ENCODE measurements around the gene SLC7A10. TPM values are rescaled to one million over a fixed set of nuclear protein-coding genes. Genes with fewer than 3 reads are reported as not detected.
A peak's percentile ranks its signal among the peaks of the same experiment; 100 is the strongest.
"Not testable (repeated sequence)": the region's sequence is repeated elsewhere in the genome, so short reads cannot be mapped to it uniquely, and the experiment has no call there.

The SLC7A10 gene
- total RNA-seq, 1 donor from 2014 or later: 1.4 TPM

GRCh38 chr19:33226550-33227241 is 1.0 kb upstream of the SLC7A10 start:
- H3K27ac Mint-ChIP-seq (ENCODE audit: unreplicated experiment): no peak overlapping the region
- DNase-seq (ENCODE audit: low read depth, low spot score): no peak

GRCh38 chr19:33224694-33225457 is 774 bp downstream of the SLC7A10 start:
- Mint-ChIP-seq H3K9me3 (peaks cover 13% of the 10 kb centered on the region), H3K4me1 (peaks cover 21% of the 10 kb centered on the region), H3K4me3 (peak overlapping the region; percentile 22), H3K36me3 (ENCODE audit: low read depth) (peaks cover 5% of the 10 kb centered on the region), H3K27ac (ENCODE audit: unreplicated experiment) (no peak overlapping the region), H3K27me3 (ENCODE audit: low read depth) (peaks cover 60% of the 10 kb centered on the region)
- no peak for DNase-seq (ENCODE audit: low read depth, low spot score)
- TF ChIP-seq CTCF (conservative IDR thresholded peaks at IDR 0.05): no peak

More at GRCh38 chr19:33226550-33227241, 1.0 kb upstream of the SLC7A10 start:
- peaks cover 13% of the 10 kb centered on the region for H3K9me3 Mint-ChIP-seq
- H3K27me3 Mint-ChIP-seq (ENCODE audit: low read depth): peaks cover 77% of the 10 kb centered on the region
- peak; percentile 41 for TF ChIP-seq CTCF (conservative IDR thresholded peaks at IDR 0.05)
- H3K36me3 Mint-ChIP-seq (ENCODE audit: low read depth): peaks cover 5% of the 10 kb centered on the region
- H3K4me3 Mint-ChIP-seq: peak overlapping the region; percentile 64
- peaks cover 9% of the 10 kb centered on the region for H3K4me1 Mint-ChIP-seq

- H3K27ac Mint-ChIP-seq (ENCODE audit: unreplicated experiment); H3K9me3 Mint-ChIP-seq; H3K36me3 Mint-ChIP-seq (ENCODE audit: low read depth); DNase-seq (ENCODE audit: low read depth, low spot score); H3K4me3 Mint-ChIP-seq: not testable (repeated sequence)
- H3K4me1 Mint-ChIP-seq: peaks cover 38% of the 10 kb centered on the region
- peaks cover 39% of the 10 kb centered on the region for H3K27me3 Mint-ChIP-seq (ENCODE audit: low read depth)
Measured at GRCh38 chr19:33222255-33222654, 3.4 kb downstream of the SLC7A10 start.

- Mint-ChIP-seq H3K9me3 (no peaks in the 10 kb centered on the region), H3K4me1 (peaks cover 38% of the 10 kb centered on the region), H3K4me3 (no peak overlapping the region), H3K27me3 (ENCODE audit: low read depth) (peaks cover 35% of the 10 kb centered on the region), H3K27ac (ENCODE audit: unreplicated experiment) (no peak overlapping the region), H3K36me3 (ENCODE audit: low read depth) (no peaks in the 10 kb centered on the region)
- no peak for TF ChIP-seq CTCF (conservative IDR thresholded peaks at IDR 0.05)
- DNase-seq (ENCODE audit: low read depth, low spot score): no peak
Measured at GRCh38 chr19:33221638-33222037, 4.0 kb downstream of the SLC7A10 start.

- no peaks in the 10 kb centered on the region for H3K36me3 Mint-ChIP-seq (ENCODE audit: low read depth)
Measured at GRCh38 chr19:33220735-33221134, 4.9 kb downstream of the SLC7A10 start.

More at GRCh38 chr19:33220735-33221134, 4.9 kb downstream of the SLC7A10 start:
- H3K4me1 Mint-ChIP-seq: peaks cover 33% of the 10 kb centered on the region
- TF ChIP-seq CTCF (conservative IDR thresholded peaks at IDR 0.05): no peak
- DNase-seq (ENCODE audit: low read depth, low spot score): no peak
- H3K4me3 Mint-ChIP-seq: no peak overlapping the region
- H3K27ac Mint-ChIP-seq (ENCODE audit: unreplicated experiment): peak overlapping the region; percentile 48
- H3K27me3 Mint-ChIP-seq (ENCODE audit: low read depth): peaks cover 26% of the 10 kb centered on the region
- H3K9me3 Mint-ChIP-seq: no peaks in the 10 kb centered on the region

Data from neural crest cell (in vitro differentiated cells).